ENCODE measurements around the gene MIGA2. TPM values are rescaled to one million over a fixed set of nuclear protein-coding genes. Genes with fewer than 3 reads are reported as not detected.

The MIGA2 gene
- total and polyA plus RNA-seq, 4 donors: 8.0 to 42.6 (median 16.9) TPM

DNA sequence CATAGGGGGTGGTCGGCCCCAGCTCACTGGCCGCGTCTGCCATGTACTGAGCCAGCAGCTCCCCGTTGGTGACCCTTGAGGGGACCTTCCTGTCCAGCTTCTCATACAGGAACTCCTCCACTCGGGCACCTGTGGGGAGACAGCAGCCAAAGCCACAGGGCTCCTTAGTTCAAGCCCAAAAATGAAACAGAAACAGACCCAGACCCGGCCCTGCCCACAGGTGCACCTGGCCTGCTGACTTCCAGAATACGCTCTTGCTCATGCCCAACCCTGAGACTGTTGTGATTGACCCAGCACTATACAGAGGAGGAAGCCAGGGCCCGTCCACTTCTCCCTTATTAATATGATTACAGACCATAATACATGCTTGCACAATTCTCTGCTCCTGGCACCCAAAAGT is 15.3 kb upstream of the MIGA2 start:
- WGBS: 78% methylated on average over 8 of the region's 8 CpGs
- Histone ChIP-seq H3K9me3 (ENCODE audit: control insufficient read depth in 4 of 4, low read length in 3 of 4) (no peaks in the 10 kb centered on the region), H3K36me3 (ENCODE audit: control insufficient read depth in 4 of 4, insufficient read depth in 3 of 4, low read depth in 1 of 4, low read length in 3 of 4) (peaks cover 0 to 4% (median 0%) of the 10 kb centered on the region in 4 donors), H3K27ac (ENCODE audit: low read depth in 1 of 2, low read length in 2 of 2) (no peak overlapping the region), H3K4me1 (ENCODE audit: control insufficient read depth in 4 of 4, insufficient read depth in 4 of 4, low read length in 3 of 4) (no peaks in the 10 kb centered on the region), H3K27me3 (ENCODE audit: control insufficient read depth in 4 of 4, insufficient read depth in 4 of 4, low read length in 3 of 4) (no peaks in the 10 kb centered on the region), H3K9ac (ENCODE audit: low read depth in 1 of 2, low read length in 2 of 2) (no peak overlapping the region), H3K4me3 (ENCODE audit: low read depth in 1 of 3, low read length in 3 of 3) (no peak overlapping the region)
- no peak for DNase-seq (ENCODE audit: low spot score)
- TF ChIP-seq, protein P1, sequence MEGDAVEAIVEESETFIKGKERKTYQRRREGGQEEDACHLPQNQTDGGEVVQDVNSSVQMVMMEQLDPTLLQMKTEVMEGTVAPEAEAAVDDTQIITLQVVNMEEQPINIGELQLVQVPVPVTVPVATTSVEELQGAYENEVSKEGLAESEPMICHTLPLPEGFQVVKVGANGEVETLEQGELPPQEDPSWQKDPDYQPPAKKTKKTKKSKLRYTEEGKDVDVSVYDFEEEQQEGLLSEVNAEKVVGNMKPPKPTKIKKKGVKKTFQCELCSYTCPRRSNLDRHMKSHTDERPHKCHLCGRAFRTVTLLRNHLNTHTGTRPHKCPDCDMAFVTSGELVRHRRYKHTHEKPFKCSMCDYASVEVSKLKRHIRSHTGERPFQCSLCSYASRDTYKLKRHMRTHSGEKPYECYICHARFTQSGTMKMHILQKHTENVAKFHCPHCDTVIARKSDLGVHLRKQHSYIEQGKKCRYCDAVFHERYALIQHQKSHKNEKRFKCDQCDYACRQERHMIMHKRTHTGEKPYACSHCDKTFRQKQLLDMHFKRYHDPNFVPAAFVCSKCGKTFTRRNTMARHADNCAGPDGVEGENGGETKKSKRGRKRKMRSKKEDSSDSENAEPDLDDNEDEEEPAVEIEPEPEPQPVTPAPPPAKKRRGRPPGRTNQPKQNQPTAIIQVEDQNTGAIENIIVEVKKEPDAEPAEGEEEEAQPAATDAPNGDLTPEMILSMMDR (IDR thresholded peaks at IDR 0.05; ENCODE audit: low read depth, low read length, missing input control): no peak
- TF ChIP-seq, protein P2, sequence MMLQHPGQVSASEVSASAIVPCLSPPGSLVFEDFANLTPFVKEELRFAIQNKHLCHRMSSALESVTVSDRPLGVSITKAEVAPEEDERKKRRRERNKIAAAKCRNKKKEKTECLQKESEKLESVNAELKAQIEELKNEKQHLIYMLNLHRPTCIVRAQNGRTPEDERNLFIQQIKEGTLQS (IDR thresholded peaks at IDR 0.05): no peak
- TF ChIP-seq EGR1 (IDR thresholded peaks at IDR 0.05; ENCODE audit: low read depth in 2 of 2): no peak
- TF ChIP-seq FOXA2 (IDR thresholded peaks at IDR 0.05): no peak
- TF ChIP-seq HNF4A (conservative IDR thresholded peaks at IDR 0.05): no peak
- no peak for TF ChIP-seq RAD21 (IDR thresholded peaks at IDR 0.05)
- no peak for TF ChIP-seq JUND (IDR thresholded peaks at IDR 0.05)
- TF ChIP-seq GABPA (IDR thresholded peaks at IDR 0.05 in 1 of 2, conservative IDR thresholded peaks at IDR 0.05 in 1 of 2): no peak

DNA sequence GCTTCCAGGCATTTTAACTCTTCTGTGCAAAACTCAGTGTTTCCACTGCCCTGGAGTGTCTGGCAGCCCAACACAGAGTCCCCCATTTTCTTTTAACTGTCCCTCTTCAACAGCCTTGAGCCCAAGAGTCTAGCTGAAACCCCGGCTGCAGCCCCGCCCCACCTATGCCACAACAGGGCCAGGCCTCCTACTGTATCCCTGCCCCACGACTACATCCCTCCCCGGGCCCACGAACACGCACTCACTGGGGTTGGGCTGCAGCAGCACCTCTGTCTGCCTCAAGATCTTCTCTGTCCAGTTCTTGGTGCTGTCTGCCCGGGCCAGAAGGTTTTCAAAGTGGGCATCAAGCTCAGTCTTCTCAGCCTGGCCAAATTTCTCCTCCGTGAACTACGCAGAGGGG is 14.4 kb upstream of the MIGA2 start:
- no peak overlapping the region for H3K9ac ChIP-seq (ENCODE audit: low read depth in 1 of 2, low read length in 2 of 2)
- TF ChIP-seq TAF1 (conservative IDR thresholded peaks at IDR 0.05): no peak
- TF ChIP-seq NR2F2 (IDR thresholded peaks at IDR 0.05): no peak
- no peak for TF ChIP-seq HNF4A (conservative IDR thresholded peaks at IDR 0.05)
- TF ChIP-seq, protein P1 (IDR thresholded peaks at IDR 0.05; ENCODE audit: low read depth, low read length, missing input control): no peak
- TF ChIP-seq HNF4G (IDR thresholded peaks at IDR 0.05): no peak
- no peak for TF ChIP-seq RAD21 (IDR thresholded peaks at IDR 0.05)
- TF ChIP-seq EGR1 (IDR thresholded peaks at IDR 0.05; ENCODE audit: low read depth in 2 of 2): no peak
- no peak for TF ChIP-seq SP1 (IDR thresholded peaks at IDR 0.05)
- TF ChIP-seq, protein P2 (IDR thresholded peaks at IDR 0.05): no peak
- no peak for TF ChIP-seq JUND (IDR thresholded peaks at IDR 0.05)
- no peak for TF ChIP-seq YY1 (IDR thresholded peaks at IDR 0.05)
- TF ChIP-seq GABPA (IDR thresholded peaks at IDR 0.05 in 1 of 2, conservative IDR thresholded peaks at IDR 0.05 in 1 of 2): no peak
- TF ChIP-seq RXRA (IDR thresholded peaks at IDR 0.05): no peak
- TF ChIP-seq FOXA2 (IDR thresholded peaks at IDR 0.05): no peak
- TF ChIP-seq, protein P3, sequence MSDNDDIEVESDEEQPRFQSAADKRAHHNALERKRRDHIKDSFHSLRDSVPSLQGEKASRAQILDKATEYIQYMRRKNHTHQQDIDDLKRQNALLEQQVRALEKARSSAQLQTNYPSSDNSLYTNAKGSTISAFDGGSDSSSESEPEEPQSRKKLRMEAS (IDR thresholded peaks at IDR 0.05): no peak
- TF ChIP-seq, protein P4, sequence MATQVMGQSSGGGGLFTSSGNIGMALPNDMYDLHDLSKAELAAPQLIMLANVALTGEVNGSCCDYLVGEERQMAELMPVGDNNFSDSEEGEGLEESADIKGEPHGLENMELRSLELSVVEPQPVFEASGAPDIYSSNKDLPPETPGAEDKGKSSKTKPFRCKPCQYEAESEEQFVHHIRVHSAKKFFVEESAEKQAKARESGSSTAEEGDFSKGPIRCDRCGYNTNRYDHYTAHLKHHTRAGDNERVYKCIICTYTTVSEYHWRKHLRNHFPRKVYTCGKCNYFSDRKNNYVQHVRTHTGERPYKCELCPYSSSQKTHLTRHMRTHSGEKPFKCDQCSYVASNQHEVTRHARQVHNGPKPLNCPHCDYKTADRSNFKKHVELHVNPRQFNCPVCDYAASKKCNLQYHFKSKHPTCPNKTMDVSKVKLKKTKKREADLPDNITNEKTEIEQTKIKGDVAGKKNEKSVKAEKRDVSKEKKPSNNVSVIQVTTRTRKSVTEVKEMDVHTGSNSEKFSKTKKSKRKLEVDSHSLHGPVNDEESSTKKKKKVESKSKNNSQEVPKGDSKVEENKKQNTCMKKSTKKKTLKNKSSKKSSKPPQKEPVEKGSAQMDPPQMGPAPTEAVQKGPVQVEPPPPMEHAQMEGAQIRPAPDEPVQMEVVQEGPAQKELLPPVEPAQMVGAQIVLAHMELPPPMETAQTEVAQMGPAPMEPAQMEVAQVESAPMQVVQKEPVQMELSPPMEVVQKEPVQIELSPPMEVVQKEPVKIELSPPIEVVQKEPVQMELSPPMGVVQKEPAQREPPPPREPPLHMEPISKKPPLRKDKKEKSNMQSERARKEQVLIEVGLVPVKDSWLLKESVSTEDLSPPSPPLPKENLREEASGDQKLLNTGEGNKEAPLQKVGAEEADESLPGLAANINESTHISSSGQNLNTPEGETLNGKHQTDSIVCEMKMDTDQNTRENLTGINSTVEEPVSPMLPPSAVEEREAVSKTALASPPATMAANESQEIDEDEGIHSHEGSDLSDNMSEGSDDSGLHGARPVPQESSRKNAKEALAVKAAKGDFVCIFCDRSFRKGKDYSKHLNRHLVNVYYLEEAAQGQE (IDR thresholded peaks at IDR 0.05): no peak
- TF ChIP-seq FOXA1 (IDR thresholded peaks at IDR 0.05): no peak
- no peaks in the 10 kb centered on the region for H3K9me3 ChIP-seq (ENCODE audit: control insufficient read depth in 4 of 4, low read length in 3 of 4)
- peaks cover 0 to 4% (median 0%) of the 10 kb centered on the region in 4 donors for H3K36me3 ChIP-seq (ENCODE audit: control insufficient read depth in 4 of 4, insufficient read depth in 3 of 4, low read depth in 1 of 4, low read length in 3 of 4)
- peaks cover 0 to 4% (median under 1%) of the 10 kb centered on the region in 4 donors for H3K4me1 ChIP-seq (ENCODE audit: control insufficient read depth in 4 of 4, insufficient read depth in 4 of 4, low read length in 3 of 4)
- no peak for DNase-seq (ENCODE audit: low spot score)
- H3K27me3 ChIP-seq (ENCODE audit: control insufficient read depth in 4 of 4, insufficient read depth in 4 of 4, low read length in 3 of 4): no peaks in the 10 kb centered on the region
- 95% methylated on average over 9 of the region's 9 CpGs for WGBS
- no peak overlapping the region for H3K4me3 ChIP-seq (ENCODE audit: low read depth in 1 of 3, low read length in 3 of 3)
- no peak overlapping the region for H3K27ac ChIP-seq (ENCODE audit: low read depth in 1 of 2, low read length in 2 of 2)
